SK-N-MC (cell line): Measurements from ENCODE around the gene CA5B.
"Not testable (repeated sequence)": the region's sequence is repeated elsewhere in the genome, so short reads cannot be mapped to it uniquely, and the experiment has no call there.

Experiments used
- DNase-seq: peaks from one replicate; pipeline ENCODE4 v3.0.0-alpha.2; 2011; ENCODE audit warnings: low read depth, low spot score
- H3K27ac ChIP-seq: fragments of 200-600 bp; sonication (generic); 2 replicates; pipeline ENCODE4 v1.5.1; 2016; ENCODE audit warnings: mixed run types
- H3K36me3 ChIP-seq: fragments of 200-600 bp; sonication (generic); 2 replicates; pipeline ENCODE4 v1.6.1; 2017; ENCODE audit warnings: antibody characterized with exemption, low read length, mixed read lengths; ENCODE audit not compliant: insufficient read depth
- H3K4me3 ChIP-seq: fragments of 200-600 bp; sonication (generic); 2 replicates; pipeline ENCODE4 v1.5.1; 2016
- H3K9ac ChIP-seq: fragments of 200-600 bp; sonication (generic); 2 replicates; pipeline ENCODE4 v1.8.0; 2017; ENCODE audit warnings: mixed run types, mixed read lengths; ENCODE audit not compliant: insufficient read length
- H3K9me3 ChIP-seq: fragments of 200-600 bp; sonication (generic); 2 replicates; pipeline ENCODE4 v1.6.1; 2017; ENCODE audit warnings: low read depth, mild to moderate bottlenecking, antibody characterized with exemption, low read length, moderate library complexity, mixed read lengths
- EZH2 ChIP-seq: fragments of 200-600 bp; sonication (generic); IDR thresholded peaks from one replicate; pipeline ENCODE4 v1.6.1; 2017; ENCODE audit warnings: antibody characterized with exemption
- FOXP2 ChIP-seq: optimal IDR thresholded peaks from 2 replicates; pipeline ENCODE3; 2011; ENCODE audit warnings: mild to moderate bottlenecking, moderate library complexity; ENCODE audit not compliant: insufficient read depth; ENCODE audit errors: extremely low read length, control extremely low read depth
- POLR2AphosphoS5 ChIP-seq: IDR thresholded peaks from 2 replicates; pipeline ENCODE4 v1.6.1; 2012; ENCODE audit warnings: mild to moderate bottlenecking, low read depth, low read length, borderline replicate concordance

Gene CA5B

DNA sequence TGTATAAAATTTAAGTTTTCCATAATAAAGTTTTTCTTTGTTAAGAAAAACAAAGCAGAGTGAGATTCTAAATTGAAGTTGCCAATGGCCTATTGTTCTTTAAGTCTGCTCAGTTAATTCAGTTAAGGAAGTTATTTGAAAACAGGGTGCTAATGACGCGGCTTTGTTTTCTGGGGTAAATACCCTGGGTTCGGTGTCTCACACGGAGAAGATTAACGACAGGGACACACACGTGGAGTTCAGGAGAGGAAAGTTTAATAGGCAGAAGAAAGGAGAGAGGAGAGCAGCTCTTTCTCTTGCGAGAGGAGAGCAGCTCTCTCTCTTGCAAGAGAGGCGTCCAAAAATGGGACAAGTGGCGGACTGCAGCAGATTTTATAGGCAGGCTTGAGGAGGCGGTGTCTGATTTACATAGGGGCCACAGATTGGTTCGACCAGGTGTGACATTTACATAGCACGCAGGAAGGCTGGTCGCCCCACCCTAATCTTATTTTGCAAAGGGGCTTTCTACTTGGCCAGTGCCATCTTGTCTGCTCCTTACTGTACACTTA, 9.6 kb downstream of the CA5B start:
- Histone ChIP-seq H3K9ac (no peak overlapping the region), H3K36me3 (no peaks in the 10 kb centered on the region), H3K9me3 (no peaks in the 10 kb centered on the region), H3K4me3 (no peak overlapping the region), H3K27ac (no peak overlapping the region)
- no peak for DNase-seq
- TF ChIP-seq POLR2AphosphoS5 (no peak), EZH2 (no peak), FOXP2 (no peak)

DNA sequence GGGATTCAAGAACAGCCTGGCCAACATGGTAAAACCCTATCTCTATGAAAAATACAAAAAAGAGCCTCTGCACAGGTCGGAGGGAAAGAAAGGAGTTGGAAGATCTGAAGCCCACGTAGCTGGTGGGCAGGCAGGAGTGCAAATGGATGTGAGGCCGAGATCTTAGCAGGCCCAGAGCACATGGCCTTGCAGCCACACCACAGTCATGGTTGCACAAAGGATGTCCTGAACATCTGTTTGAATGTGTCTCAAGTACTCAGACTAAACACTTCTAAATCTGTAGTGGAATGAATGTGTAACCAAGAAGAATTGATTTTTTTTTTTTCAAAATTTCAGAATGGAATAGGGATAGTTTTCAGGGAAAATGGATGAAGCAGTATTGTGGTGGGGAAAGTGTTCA, 10.8 kb downstream of the CA5B start:
- H3K4me3 ChIP-seq, result no peak overlapping the region
- H3K9ac ChIP-seq, result no peak overlapping the region
- H3K9me3 ChIP-seq, result no peaks in the 10 kb centered on the region
- no peak for DNase-seq
- H3K36me3 ChIP-seq, result no peaks in the 10 kb centered on the region
- TF ChIP-seq FOXP2 (no peak), POLR2AphosphoS5 (no peak), EZH2 (no peak)
- H3K27ac ChIP-seq, result no peak overlapping the region

DNA sequence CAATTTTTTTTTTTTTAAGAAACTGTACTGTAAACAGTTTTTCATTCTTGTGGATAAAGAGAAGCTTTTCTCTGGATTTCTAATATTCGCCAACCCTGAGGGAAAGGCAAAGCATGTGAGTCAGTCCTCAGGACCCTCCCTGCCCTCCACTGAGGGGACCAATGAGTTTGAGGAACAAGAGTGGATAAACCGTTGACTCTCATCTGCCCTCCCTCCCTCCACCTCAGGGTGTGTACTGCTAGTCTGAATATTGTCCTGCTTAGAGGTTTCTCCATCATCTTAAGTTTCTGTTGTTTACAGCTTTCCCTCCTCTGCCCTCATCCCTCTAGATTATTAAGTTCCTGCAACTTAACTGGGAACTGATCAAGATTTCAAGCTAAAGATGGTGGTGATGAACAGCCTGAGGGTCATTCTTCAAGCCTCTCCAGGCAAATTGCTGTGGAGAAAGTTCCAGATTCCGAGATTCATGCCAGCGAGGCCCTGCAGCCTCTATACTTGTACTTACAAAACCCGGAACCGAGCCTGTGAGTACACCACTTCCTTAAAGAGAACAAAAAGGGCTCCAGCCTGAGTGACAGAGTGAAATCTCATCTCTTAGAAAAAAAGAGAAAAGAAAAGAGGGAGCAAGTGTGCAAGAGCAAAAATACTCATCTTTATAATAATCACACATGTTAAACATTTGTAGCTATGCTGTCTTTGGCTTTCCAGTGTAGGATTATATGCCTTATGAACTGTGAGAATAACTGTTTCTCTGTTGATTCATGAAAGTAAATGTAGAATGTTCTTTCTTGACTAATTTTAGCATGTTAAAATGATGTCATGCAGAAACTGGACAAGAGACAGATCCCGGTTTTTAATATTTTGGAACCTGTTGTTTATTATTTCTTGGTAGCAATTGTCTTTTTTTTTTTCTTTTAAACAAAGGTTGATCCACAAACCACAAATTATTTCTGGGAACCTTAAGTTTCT, 11.9 kb downstream of the CA5B start:
- no peak for TF ChIP-seq FOXP2
- TF ChIP-seq POLR2AphosphoS5, result no peak
- no peak for TF ChIP-seq EZH2
- Histone ChIP-seq H3K27ac (peak overlapping the region; percentile 25; the same call in 1 of the 2 replicates), H3K9ac (no peak overlapping the region), H3K9me3 (no peaks in the 10 kb centered on the region), H3K4me3 (no peak overlapping the region), H3K36me3 (no peaks in the 10 kb centered on the region)
- no peak for DNase-seq

DNA sequence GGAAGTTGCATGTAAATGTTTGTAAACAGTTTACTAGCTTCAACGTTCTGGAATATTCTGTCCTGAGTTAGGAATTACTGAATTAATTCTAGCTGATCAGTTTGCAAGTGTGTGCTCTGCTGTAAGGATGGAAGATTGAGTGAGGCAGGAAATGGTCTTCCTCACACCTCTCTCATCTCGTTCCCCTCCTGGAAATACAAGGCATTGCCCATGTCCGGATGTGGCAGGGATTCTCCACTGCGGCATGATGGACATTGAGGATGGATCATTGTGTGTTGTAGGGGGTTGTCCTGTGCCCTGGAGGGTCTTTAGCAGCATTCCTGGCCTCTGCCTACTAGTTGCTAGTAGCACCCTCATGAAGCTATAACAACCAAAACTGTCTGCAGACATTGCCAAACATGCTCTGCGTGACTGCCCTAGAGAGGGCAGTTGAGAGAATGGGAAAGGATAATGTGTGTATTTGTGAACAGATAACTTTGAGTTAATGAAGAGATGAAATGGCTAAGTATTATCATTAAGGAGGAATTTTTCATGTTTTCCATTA, 12.6 kb downstream of the CA5B start:
- TF ChIP-seq EZH2 (no peak), POLR2AphosphoS5 (no peak), FOXP2 (no peak)
- Histone ChIP-seq H3K9ac (no peak overlapping the region), H3K36me3 (no peaks in the 10 kb centered on the region), H3K4me3 (no peak overlapping the region), H3K9me3 (no peaks in the 10 kb centered on the region), H3K27ac (no peak overlapping the region)
- DNase-seq, result no peak

DNA sequence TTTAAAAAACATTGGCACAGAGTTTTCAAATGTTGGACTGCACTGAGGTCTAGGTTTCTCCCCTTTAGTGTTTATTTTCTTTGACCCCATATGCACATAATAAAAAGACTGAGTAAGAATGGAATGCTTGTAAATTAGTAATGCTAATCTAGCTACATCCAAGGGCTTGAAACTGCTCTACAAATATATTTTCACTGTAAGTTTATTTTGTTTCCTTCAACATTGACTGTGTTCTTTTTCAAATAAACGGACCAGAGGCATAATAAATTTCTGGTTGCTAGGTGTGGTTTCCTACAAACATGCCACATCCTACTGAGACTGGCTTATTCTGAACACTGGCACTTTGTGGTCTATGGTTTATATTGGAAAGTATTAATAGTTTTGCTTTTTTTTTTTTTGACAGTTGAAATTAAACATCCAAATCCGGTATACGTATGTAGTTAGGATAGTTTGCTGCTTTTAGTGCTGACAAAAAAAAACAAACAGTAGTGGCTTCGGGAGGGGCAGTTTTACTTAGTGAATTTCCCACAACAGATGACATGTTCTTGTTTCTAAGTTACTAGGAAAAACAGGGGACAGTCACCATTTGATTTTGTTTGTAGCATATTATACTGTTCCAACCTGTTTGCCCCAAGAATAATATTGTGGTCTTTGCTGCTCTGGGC, 13.2 kb downstream of the CA5B start:
- H3K9ac ChIP-seq, result no peak overlapping the region
- TF ChIP-seq EZH2, result no peak
- no peak for TF ChIP-seq POLR2AphosphoS5
- TF ChIP-seq FOXP2, result no peak
- H3K9me3 ChIP-seq, result no peaks in the 10 kb centered on the region
- no peaks in the 10 kb centered on the region for H3K36me3 ChIP-seq
- no peak for DNase-seq
- no peak overlapping the region for H3K4me3 ChIP-seq
- H3K27ac ChIP-seq, result no peak overlapping the region

DNA sequence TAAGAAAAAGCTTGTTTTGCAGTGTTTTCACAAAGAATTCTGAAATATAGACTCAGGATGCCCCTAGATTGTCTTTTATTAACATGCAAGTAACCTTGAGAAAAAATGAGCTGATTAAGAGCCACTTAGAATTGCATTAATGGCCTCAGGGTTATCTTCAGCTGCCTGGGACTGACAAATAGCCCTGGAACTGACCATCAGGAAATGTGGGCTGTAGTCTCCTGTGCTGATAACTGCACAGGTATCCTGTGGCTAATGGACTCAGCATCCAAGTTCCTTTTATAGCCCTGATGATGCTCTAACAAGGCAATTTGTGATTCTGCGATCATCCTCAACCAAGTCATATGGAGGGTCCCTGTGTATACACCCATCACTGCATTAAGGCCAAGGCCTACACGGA, 17.0 kb downstream of the CA5B start:
- TF ChIP-seq FOXP2 (no peak), EZH2 (no peak), POLR2AphosphoS5 (no peak)
- Histone ChIP-seq H3K4me3 (no peak overlapping the region), H3K9ac (no peak overlapping the region), H3K9me3 (no peaks in the 10 kb centered on the region), H3K36me3 (no peaks in the 10 kb centered on the region), H3K27ac (no peak overlapping the region)
- no peak for DNase-seq

DNA sequence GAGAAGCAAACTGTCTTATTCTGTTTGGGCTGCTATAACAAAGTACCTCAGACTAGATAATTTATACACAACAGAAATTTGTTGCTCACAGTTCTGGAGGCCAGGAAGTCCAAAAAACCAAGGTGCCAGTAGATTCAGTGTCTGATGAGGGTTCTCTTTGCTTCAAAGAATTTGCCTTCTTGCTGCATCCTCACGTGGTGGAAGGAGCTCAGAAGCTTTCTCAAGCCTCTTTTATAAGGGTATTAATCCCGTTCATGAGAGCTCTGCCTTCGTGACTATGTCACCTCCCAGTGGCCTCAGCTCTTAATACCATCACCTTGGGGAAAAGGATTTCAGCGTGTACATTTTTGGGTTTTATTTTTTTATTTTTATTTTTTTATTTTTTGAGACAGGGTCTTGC, 20.1 kb downstream of the CA5B start:
- Histone ChIP-seq H3K36me3 (no peaks in the 10 kb centered on the region), H3K27ac (no peak overlapping the region), H3K4me3 (no peak overlapping the region), H3K9ac (no peak overlapping the region), H3K9me3 (no peaks in the 10 kb centered on the region)
- no peak for DNase-seq
- TF ChIP-seq POLR2AphosphoS5, result no peak
- TF ChIP-seq FOXP2, result no peak
- TF ChIP-seq EZH2, result no peak

DNA sequence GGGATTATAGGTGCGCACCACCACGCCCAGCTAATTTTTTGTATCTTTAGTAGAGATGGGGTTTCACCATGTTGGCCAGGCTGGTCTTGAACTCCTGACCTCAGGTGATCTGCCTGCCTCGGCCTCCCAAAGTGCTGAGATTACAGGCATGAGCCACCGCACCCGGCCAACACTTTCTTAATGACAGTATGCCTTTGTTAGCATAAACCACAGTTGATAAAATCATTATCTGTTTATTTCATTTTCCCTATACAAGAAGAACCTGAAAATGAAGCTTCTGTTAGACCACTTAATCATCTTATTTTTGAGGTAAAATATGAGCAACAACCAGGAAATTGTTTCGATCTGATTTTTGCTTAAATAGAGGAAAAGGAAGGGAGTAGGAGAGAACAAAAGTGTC, 21.8 kb downstream of the CA5B start:
- DNase-seq, H3K9ac ChIP-seq, H3K36me3 ChIP-seq, H3K9me3 ChIP-seq, H3K27ac ChIP-seq, H3K4me3 ChIP-seq: not testable (repeated sequence)
